Measurements from ENCODE around the gene IFNGR2.
"Not testable (repeated sequence)": the region's sequence is repeated elsewhere in the genome, so short reads cannot be mapped to it uniquely, and the experiment has no call there.

IFNGR2 gene, protein sequence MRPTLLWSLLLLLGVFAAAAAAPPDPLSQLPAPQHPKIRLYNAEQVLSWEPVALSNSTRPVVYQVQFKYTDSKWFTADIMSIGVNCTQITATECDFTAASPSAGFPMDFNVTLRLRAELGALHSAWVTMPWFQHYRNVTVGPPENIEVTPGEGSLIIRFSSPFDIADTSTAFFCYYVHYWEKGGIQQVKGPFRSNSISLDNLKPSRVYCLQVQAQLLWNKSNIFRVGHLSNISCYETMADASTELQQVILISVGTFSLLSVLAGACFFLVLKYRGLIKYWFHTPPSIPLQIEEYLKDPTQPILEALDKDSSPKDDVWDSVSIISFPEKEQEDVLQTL

DNA sequence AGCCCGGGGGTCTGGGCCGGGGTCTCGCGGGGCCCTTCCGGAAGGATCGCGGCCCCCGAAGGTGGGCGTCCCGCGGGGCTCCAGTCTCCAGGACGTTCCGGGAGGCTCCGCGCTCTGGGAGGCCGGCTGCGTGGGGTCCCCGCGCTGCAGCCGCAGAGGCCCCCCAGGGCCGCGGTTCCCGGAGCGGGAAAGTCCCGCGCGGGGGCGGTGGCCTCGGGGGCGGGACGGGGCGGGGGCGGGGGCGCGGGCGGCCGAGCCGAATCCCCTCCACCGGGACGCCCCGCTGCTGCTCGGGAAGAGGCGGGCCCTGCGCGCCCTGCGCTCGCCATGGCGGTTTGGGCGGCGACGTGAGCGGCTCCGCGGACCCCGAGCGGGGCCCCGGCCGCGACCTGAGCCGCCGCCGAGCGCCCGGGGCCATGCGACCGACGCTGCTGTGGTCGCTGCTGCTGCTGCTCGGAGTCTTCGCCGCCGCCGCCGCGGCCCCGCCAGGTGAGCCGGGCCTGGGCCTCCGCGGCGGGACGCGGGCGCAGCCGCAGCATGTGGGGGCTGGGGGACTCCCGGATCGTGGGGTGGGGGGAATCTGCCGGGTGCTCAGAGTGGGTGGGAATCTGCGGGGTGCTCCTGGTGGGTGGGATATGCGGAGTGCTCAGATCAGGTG, at the start of gene IFNGR2:
Gene IFNGR2, plus strand, starts transcription at position 286 of the 658 bp plus-strand sequence. Its CDS starts 131 bp downstream, at position 417.
- Histone ChIP-seq H3K36me3 (replicated peaks) (peaks cover 6% of the 10 kb centered on the region; the same call in 1 of the 2 replicates), H3K4me3 (peak within 1 kb of the TSS; percentile 85), H3K9me3 (no peaks in the 10 kb centered on the region), H3K27me3 (ENCODE audit: low read depth) (no peaks in the 10 kb centered on the region), H3K4me1 (peaks cover 9% of the 10 kb centered on the region)
- peak in 1 of 2 experiments; percentile 55 for DNase-seq (ENCODE audit: low spot score in 2 of 2)
- in situ Hi-C loops (cut with MboI; ENCODE audit: low sequenced_read_pairs), result no loop called here

DNA sequence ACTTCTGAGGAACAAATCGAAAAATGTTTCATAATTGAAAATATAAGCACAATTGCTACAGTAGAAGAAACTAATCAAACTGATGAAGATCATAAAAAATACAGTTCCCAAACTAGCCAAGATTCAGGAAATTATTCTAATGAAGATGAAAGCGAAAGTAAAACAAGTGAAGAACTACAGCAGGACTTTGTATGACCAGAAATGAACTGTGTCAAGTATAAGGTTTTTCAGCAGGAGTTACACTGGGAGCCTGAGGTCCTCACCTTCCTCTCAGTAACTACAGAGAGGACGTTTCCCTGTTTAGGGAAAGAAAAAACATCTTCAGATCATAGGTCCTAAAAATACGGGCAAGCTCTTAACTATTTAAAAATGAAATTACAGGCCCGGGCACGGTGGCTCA, 47.9 kb upstream of the IFNGR2 start:
- Histone ChIP-seq H3K27me3 (ENCODE audit: low read depth) (no peaks in the 10 kb centered on the region), H3K36me3 (replicated peaks) (peaks cover 5% of the 10 kb centered on the region), H3K4me3 (no peak overlapping the region), H3K4me1 (no peaks in the 10 kb centered on the region), H3K9me3 (no peaks in the 10 kb centered on the region)
- no peak for DNase-seq (ENCODE audit: low spot score in 2 of 2)
- in situ Hi-C loops (cut with MboI; ENCODE audit: low sequenced_read_pairs), result no loop called here

DNA sequence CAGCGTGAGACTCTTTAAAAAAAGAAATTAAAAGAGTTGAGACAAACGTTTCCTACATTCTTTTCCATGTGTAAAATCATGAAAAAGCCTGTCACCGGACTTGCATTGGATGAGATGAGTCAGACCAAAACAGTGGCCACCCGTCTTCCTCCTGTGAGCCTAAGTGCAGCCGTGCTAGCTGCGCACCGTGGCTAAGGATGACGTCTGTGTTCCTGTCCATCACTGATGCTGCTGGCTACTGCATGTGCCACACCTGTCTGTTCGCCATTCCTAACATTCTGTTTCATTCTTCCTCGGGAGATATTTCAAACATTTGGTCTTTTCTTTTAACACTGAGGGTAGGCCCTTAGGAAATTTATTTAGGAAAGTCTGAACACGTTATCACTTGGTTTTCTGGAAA, 47.2 kb upstream of the IFNGR2 start:
- peaks cover 5% of the 10 kb centered on the region for H3K36me3 ChIP-seq (replicated peaks)
- in situ Hi-C loops (cut with MboI; ENCODE audit: low sequenced_read_pairs), result no loop called here
- no peaks in the 10 kb centered on the region for H3K27me3 ChIP-seq (ENCODE audit: low read depth)

DNA sequence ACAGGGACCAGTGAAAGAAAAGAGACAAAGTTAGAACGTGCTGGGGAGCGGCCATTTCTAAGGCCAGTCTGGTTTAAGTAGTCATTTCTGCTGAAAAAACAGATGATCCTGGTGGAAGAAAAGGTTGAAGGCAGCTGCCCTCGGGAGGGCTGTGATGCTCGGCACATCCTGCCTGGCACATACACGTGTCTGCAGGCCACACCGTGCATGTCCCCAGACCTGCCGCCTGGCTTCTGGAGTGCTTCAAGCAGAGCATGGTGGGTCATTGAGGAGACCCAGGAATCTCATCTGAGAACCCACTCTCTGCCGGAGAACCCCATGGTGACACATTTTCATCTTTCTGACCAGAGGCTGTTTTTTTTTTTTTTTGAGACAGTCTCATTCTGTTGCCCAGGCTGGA, 46.0 kb upstream of the IFNGR2 start:
- Histone ChIP-seq H3K4me3 (no peak overlapping the region), H3K4me1 (peaks cover 10% of the 10 kb centered on the region)
- in situ Hi-C loops (cut with MboI; ENCODE audit: low sequenced_read_pairs), result no loop called here

More for the DNA sequence above, 47.2 kb upstream of the IFNGR2 start:
- Histone ChIP-seq H3K9me3 (no peaks in the 10 kb centered on the region), H3K4me1 (peaks cover 3% of the 10 kb centered on the region), H3K4me3 (no peak overlapping the region)
- DNase-seq (ENCODE audit: low spot score in 2 of 2), result no peak

DNA sequence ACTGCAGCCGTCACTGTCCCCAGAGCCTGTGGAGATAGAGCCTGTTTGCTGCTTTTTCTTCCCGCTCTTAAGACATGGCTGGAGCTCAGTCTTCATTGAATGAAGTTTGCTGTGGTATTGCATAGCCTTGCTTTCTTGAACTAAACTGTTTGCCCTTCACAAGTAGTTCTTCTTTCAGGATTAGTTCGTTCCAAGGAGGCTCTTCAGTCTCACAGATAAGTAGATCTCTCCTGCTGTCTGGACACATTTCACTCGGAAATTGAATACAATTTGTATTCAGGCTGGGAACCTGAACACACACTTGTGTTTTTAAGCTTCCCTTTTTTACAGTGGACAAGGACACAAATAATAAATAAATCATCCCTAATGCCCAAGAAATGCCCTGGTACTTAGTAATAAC, 43.8 kb upstream of the IFNGR2 start:
- in situ Hi-C loops (cut with MboI; ENCODE audit: low sequenced_read_pairs), result no loop called here
- Histone ChIP-seq H3K4me3 (no peak overlapping the region), H3K4me1 (peaks cover 14% of the 10 kb centered on the region), H3K27me3 (ENCODE audit: low read depth) (no peaks in the 10 kb centered on the region), H3K9me3 (no peaks in the 10 kb centered on the region), H3K36me3 (replicated peaks) (peaks cover 5% of the 10 kb centered on the region)
- no peak for DNase-seq (ENCODE audit: low spot score in 2 of 2)

More for the DNA sequence above, 46.0 kb upstream of the IFNGR2 start:
- no peak for DNase-seq (ENCODE audit: low spot score in 2 of 2)
- peaks cover 5% of the 10 kb centered on the region for H3K36me3 ChIP-seq (replicated peaks)
- H3K9me3 ChIP-seq, result no peaks in the 10 kb centered on the region
- H3K27me3 ChIP-seq (ENCODE audit: low read depth), result no peaks in the 10 kb centered on the region

DNA sequence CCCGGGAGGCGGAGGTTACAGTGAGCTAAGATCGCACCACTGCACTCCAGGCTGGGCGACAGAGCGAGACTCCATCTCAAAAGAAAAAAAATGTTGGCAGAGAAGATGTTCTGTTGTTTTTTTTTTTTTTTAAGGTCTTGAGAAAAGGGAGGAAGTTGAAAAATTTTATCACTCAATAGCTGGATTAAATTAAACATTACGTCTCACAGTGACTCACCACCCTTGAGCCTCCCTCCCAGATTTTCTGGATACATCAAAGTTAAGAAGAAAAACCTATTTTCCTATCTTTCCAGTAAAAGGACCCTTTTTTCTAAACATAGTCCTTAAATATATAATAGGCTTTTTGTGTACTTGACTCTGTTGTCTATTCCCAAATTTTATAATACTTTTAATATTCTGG, 42.9 kb upstream of the IFNGR2 start:
- Histone ChIP-seq H3K27me3 (ENCODE audit: low read depth) (no peaks in the 10 kb centered on the region), H3K4me1 (peaks cover 14% of the 10 kb centered on the region), H3K4me3 (no peak overlapping the region), H3K36me3 (replicated peaks) (peaks cover 4% of the 10 kb centered on the region), H3K9me3 (no peaks in the 10 kb centered on the region)
- no peak for DNase-seq (ENCODE audit: low spot score in 2 of 2)
- in situ Hi-C loops (cut with MboI; ENCODE audit: low sequenced_read_pairs), result no loop called here

DNA sequence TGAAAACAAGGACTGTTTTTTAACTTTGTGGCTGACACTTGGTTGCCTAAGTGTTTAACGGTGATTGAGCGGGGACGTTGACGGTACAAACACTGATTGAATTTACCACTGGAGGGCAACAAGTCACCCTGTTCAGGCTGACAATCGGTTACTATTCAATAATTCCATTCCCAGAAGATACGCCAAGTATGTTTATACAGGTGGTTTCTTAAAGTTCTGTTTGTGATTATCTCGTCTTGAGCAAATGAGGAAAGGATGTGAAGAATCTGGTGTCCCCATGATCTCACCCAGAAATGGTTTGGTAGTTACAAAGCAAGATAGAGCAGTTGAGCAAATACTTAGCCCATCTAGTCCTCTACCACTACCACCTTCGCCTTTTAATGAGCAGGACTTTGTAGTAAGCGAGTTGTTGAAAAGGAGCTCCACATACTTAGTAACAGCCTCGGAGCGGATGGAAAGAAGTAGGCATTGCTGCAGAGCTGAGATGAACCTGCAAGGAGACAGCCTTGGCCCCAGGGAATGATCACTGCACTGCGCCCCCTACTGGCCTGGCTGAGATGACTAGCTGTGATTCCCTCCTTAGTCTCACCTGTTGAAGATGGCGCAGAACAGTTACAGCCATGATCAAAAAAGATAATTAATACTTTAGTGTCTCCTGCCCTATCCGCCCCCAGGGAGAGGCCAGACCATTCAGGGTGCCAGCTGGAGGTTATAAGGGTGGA, 42.2 kb upstream of the IFNGR2 start:
- H3K9me3 ChIP-seq, result no peaks in the 10 kb centered on the region; the same call in 1 of the 2 replicates
- in situ Hi-C loops (cut with MboI; ENCODE audit: low sequenced_read_pairs), result no loop called here
- no peaks in the 10 kb centered on the region for H3K27me3 ChIP-seq (ENCODE audit: low read depth)
- peak; percentile 66 to 91 for DNase-seq (ENCODE audit: low spot score in 2 of 2)
- peaks cover 14% of the 10 kb centered on the region for H3K4me1 ChIP-seq
- H3K36me3 ChIP-seq (replicated peaks), result no peaks in the 10 kb centered on the region
- H3K4me3 ChIP-seq, result peak overlapping the region; percentile 14

DNA sequence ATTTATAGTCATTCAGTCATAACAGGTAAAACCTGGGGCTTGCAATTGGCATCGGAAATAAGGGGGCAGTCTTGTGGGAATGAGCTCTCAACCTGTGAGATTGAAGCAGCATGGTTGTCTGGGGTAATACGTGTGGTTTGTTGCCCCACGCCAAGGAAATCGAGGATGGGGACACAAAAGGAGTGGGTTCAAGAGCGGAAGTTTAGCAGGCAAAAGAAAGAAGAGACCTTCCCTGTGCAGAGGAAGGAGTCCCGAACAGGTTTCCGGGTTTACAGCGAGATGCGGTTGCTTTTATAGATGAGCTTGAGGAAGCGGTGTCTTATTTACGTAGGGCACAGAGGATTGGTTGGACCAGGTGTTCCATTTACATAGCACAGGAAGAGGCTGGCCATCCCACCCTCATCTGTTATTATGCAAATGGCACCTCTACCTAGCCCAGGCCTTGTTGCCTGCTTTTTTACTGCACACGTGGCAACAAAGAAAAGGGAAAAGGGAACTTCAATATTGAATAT, 41.1 kb upstream of the IFNGR2 start:
- DNase-seq (ENCODE audit: low spot score in 2 of 2), result peak; percentile 68
- Histone ChIP-seq H3K27me3 (ENCODE audit: low read depth) (no peaks in the 10 kb centered on the region), H3K9me3 (peaks cover 9% of the 10 kb centered on the region), H3K4me1 (peaks cover 14% of the 10 kb centered on the region), H3K4me3 (peak overlapping the region; percentile 14), H3K36me3 (replicated peaks) (no peaks in the 10 kb centered on the region)
- in situ Hi-C loops (cut with MboI; ENCODE audit: low sequenced_read_pairs), result no loop called here

DNA sequence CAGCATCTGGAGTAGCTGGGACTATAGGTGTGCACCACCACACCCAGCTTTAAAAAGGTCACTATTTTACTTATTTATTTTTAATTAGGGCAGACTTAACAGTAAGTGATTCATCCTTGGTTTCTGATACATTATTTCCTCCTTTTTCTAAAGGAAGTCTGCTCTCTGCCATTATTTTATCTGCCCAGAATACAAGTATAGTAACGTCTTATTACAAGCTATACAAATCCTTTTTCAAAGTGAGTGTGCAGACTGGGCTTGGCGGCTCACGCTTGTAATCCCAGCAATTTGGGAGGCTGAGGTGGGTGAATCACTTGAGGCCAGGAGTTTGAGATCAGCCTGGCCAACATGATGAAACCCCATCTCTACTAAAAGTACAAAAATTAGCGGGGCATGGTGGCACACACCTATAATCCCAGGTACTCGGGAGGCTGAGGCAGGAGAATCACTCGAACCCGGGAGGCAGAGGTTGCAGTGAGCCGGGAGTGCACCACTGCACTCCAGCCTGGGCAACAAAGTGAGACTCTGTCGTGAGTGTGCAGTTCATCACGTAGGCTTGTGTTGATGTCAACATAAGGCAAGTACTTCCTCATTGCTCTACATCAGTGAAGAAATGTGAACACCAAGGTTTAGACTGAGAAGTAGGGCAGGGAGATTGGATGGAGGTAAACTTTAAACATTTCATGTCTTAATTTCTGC, 39.2 kb upstream of the IFNGR2 start:
- Histone ChIP-seq H3K9me3 (peaks cover 23% of the 10 kb centered on the region), H3K4me1 (peaks cover 14% of the 10 kb centered on the region)
- DNase-seq (ENCODE audit: low spot score in 2 of 2); in situ Hi-C loops (cut with MboI; ENCODE audit: low sequenced_read_pairs); H3K36me3 ChIP-seq (replicated peaks); H3K27me3 ChIP-seq (ENCODE audit: low read depth); H3K4me3 ChIP-seq: not testable (repeated sequence)

DNA sequence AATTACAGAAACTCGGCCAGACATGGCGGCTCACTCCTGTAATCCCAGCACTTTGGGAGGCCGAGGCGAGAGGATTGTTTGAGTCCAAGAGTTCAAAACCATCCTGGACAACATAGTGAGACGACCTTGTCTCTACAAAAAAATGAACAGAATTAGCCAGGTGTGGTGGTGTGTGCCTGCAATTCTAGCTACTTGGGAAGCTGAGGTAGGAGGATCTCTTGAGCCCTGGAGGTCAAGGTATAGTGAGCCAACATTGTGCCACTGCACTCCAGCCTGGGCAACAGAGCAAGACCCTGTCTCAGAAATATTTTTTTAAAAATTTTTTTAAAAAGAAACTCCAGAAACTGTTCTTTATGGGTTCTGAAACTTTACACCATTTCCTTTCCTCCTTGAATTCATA, 38.4 kb upstream of the IFNGR2 start:
- H3K36me3 ChIP-seq (replicated peaks), result no peaks in the 10 kb centered on the region
- peaks cover 23% of the 10 kb centered on the region for H3K9me3 ChIP-seq
- peaks cover 14% of the 10 kb centered on the region for H3K4me1 ChIP-seq
- no peaks in the 10 kb centered on the region for H3K27me3 ChIP-seq (ENCODE audit: low read depth)
- DNase-seq (ENCODE audit: low spot score in 2 of 2), result no peak
- H3K4me3 ChIP-seq, result no peak overlapping the region
- in situ Hi-C loops (cut with MboI; ENCODE audit: low sequenced_read_pairs), result no loop called here

DNA sequence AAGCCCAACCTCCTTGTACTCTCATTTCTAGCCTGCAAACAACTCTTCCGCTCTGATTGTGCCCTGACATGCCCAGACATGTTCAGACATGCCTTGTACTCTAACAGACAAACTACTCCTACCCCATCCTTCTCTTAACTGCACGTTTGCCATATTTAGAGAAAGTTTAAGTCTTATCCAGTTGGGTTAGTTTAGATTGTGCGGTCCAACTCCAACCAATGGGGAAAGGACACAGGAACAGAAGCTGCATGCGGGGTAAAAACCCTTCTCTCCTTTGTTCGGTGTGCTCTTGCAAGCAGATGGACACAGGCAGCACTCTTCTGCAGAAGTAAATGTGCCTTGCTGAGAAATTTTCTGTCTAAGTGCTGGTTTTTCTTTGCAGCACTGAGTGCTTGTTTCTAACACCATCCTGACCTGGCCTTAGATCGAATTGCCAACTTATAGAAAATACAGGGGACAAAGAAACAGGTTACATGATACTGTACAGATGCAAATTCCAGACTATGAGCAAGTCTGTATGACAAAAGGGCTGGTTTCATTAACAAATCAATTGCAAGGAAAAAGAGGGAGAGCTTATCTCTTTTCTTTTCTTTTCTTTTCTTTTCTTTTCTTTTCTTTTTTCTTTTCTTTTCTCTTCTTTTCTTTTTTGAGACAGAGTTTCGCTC, 35.8 kb upstream of the IFNGR2 start:
- Histone ChIP-seq H3K27me3 (ENCODE audit: low read depth) (no peaks in the 10 kb centered on the region), H3K4me1 (peaks cover under 1% of the 10 kb centered on the region), H3K9me3 (peaks cover 23% of the 10 kb centered on the region), H3K36me3 (replicated peaks) (no peaks in the 10 kb centered on the region), H3K4me3 (no peak overlapping the region)
- in situ Hi-C loops (cut with MboI; ENCODE audit: low sequenced_read_pairs), result no loop called here
- peak; percentile 18 to 53 for DNase-seq (ENCODE audit: low spot score in 2 of 2)

DNA sequence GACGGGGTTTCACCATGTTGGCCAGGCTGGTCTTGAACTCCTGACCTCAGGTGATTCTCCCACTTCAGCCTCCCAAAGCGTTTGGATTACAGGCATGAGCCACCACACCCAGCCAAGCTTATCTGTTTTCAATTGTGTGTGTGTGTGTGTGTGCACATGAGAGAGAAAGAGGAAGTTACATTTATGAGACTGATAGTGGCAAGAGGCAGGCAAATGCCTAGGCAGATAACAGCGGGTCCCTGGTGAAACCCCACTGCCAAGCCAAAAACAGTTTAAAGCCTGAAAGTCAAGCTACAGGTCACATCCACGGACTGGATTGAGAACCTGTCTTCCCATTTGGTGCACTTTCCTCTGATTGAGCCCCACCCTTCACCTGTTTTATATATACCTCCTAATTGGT, 35.1 kb upstream of the IFNGR2 start:
- no peaks in the 10 kb centered on the region for H3K36me3 ChIP-seq (replicated peaks)
- H3K9me3 ChIP-seq, result peaks cover 23% of the 10 kb centered on the region
- H3K27me3 ChIP-seq (ENCODE audit: low read depth), result no peaks in the 10 kb centered on the region
- no peak overlapping the region for H3K4me3 ChIP-seq
- in situ Hi-C loops (cut with MboI; ENCODE audit: low sequenced_read_pairs), result no loop called here
- no peaks in the 10 kb centered on the region for H3K4me1 ChIP-seq
- no peak for DNase-seq (ENCODE audit: low spot score in 2 of 2)

DNA sequence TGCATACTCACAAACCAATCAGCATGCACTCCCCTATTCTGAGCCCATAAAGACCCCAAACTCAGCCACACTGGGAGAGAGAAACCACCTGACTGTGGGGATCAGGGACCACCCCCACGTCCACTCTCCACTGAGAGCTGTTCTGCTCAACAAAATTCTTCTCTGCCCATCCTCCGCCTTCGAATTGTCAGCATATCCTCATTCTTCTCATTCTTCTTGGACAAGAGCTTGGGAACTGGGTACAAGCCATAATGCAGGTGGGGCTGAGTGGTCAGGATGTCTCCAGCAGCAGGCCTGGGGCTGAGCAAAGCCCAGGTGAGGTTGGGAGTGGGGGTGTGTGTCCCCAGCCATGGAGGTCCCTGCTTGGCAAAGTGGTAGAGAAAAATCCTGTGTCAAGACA, 34.6 kb upstream of the IFNGR2 start:
- Histone ChIP-seq H3K36me3 (replicated peaks) (no peaks in the 10 kb centered on the region), H3K9me3 (peaks cover 23% of the 10 kb centered on the region), H3K27me3 (ENCODE audit: low read depth) (no peaks in the 10 kb centered on the region), H3K4me3 (no peak overlapping the region), H3K4me1 (no peaks in the 10 kb centered on the region)
- no peak for DNase-seq (ENCODE audit: low spot score in 2 of 2)
- in situ Hi-C loops (cut with MboI; ENCODE audit: low sequenced_read_pairs), result no loop called here

Data from HAP-1 (cell line).